ENCODE data around the gene CACNA2D3.

CACNA2D3 gene

DNA sequence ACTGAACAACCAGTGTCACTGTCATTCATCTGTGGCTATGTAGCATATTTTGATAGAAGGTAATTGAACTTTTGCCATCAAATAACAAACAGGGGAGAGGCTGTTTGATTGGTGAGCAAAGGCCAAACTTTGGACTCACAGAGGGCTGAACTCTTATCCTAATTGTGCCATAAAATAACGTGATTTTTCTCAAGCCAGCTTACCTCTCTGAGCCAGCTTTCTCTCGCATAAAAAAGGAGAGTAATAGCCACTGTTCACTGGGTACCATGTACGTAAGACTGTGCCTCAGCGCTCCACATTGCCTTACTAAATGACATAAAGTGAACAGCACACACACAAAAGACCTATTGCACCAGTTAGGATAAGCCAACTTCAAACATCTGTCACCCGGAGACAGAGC is 588.6 kb downstream of the CACNA2D3 start:
- DNase-seq: no peak

GRCh38 chr3:54712539-54712938 is 590.2 kb downstream of the CACNA2D3 start:
- peak; percentile 4 for DNase-seq

- DNase-seq: no peak
These were observed 590.7 kb downstream of the CACNA2D3 start for GRCh38 chr3:54713031-54713430.

- no peak for DNase-seq
These were observed 591.1 kb downstream of the CACNA2D3 start for GRCh38 chr3:54713455-54713854.

DNA sequence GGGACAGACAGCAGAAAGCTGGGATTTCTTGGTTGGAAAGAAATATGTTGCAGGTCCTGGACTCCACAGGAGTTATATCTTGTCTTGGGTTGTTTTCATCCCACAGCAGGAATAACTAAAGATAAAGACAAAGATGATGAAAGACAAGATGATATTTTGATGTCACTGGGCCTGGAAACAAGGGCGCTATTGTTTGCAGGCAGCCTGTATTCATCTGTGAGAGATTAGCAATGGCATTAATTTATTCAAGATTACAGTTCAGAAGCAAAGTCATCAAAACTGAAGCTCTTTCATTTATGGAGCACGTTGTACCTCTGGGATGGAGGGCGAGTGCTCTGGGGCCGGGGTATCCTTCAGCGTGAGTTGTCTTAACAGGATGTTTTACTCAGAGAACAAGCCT is 591.7 kb downstream of the CACNA2D3 start:
- DNase-seq: no peak

- no peak for DNase-seq
These were observed 595.2 kb downstream of the CACNA2D3 start for GRCh38 chr3:54717506-54717905.

DNA sequence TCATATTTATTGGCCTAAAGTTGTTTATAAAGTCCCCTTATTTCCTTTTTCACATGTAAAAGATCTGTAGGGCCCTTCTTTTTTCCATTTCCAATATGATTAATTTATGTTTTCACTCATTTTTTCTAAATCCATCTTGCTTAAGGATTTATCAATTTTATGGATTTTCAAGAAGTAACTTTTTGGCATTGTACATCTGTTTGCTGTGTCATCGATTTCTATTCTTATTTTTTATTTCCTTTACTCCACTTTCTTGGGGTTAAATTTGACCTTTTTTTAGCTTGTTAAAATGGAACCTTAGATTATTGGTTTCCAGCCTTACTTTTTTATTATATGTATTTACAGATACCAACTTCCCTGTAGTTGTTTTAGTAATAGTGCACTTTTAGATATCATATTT is 597.6 kb downstream of the CACNA2D3 start:
- DNase-seq: no peak

- no peak for DNase-seq
These were observed 598.3 kb downstream of the CACNA2D3 start for GRCh38 chr3:54720604-54721003.

DNA sequence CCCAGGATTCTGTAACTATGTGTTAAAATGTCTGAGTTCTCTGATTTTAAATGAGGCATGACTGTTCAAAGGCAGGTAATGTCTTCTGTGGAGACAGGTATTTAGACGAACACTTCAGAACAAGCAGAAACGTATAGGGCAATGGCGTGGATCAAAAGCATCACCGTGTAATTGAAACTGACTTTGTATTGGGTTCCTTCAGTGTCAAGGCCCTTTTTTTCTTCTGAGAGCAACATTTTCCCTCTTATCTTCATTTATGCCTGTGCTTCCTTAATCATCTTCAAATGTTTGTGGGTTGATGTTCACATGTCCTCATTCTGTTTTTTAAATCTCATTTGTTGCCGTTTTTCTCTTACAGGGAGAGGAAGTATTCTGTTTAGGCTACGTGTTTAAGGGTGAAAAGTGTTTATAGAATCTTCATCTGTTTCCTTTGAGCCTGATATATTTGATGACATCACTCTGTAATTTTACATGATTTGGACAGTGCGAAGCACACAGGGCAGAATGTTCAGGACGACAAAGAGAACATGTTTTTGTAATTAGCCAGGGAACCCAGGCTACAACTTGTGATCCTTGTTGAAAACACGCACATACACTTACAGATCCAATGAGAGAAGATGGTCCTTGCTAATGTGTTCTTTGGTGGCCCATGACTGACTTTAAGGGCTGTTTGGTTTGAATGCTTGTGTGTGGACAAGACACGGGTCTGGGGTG is 609.5 kb downstream of the CACNA2D3 start:
- DNase-seq: peak; percentile 10

DNA sequence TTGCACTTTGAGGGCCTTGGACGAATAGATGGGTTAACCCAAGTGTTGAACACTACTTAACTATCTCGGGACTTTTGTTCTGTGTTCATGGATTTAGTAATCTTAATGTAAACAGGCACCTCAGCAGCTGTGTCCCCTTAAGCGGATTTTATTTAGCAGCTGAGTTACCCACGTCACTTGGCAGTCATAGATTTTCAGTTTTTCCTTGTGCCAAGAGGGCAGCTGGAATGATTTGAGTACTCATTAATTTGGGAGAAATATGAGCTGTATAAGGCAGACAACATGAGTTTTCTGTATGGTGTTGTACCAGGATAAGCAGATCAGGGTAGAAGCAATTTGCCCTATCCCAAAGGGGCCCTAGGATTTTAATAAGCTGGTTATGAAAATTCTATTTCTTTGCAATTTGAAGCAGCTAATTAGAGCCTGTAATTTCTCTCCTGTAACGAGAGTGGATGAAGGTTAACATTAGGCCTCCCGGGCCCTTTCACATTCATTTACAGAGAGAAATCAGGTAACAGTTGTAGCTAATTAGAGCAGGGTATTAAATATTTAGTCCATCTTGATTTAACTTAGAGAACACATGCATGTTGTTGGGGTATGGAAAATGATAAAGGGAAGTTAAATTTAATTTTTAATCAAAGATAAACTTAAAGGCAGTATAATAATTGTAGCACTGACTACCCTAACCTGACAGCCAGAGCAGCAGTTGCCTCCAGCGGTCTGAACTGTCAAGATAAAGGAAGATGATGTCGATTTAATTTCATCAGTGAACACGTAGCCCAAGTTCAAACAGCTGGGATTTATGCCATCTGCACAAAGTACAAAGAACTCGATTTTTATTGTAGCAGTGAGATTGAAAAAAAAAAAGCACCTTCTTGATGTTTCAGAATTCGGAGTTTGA is 611.0 kb downstream of the CACNA2D3 start:
- no peak for DNase-seq

GRCh38 chr3:54736459-54736858 is 614.1 kb downstream of the CACNA2D3 start:
- DNase-seq: no peak

- no peak for DNase-seq
These were observed 621.4 kb downstream of the CACNA2D3 start for GRCh38 chr3:54743755-54744154.

DNA sequence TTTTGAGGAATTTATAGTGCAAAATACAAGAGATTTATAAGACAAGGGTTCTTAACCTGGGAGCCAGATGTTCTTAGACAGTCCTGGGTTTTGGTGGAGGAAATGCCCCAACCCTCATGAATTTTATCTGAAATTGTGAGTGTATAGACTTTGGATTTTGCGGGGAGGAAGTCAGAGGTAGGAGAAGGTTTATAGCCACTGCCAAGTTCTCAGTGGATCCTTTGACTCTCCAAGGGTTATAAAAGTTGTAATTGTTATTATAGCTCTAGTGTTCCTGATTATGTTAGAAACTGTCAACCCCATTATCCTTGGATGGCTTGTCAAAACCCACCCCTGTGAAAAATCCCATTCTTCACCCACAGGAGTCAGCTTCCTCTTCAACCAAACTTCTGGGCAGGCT is 621.9 kb downstream of the CACNA2D3 start:
- DNase-seq: no peak

- no peak for DNase-seq
These were observed 623.5 kb downstream of the CACNA2D3 start for GRCh38 chr3:54745843-54746242.

GRCh38 chr3:54746722-54747121 is 624.4 kb downstream of the CACNA2D3 start:
- DNase-seq: no peak

DNA sequence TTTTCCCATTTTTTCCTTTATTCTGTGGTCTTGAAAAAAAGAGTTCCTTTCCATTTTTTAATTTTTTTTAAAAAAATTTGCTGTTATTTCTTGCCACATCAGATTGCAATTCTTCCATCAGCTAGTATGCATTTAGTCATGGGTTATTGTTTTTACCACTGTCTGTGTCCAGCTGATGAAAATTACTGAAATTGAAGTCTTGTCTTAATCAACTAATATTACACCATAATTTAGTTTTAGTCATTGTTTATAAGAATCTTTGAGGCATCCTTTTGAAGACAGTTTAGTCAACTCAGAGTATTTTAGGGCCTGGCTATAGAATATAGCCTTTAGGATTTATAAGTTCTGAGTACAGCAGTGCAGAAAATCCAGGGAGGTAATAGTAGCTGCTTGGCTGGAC is 633.4 kb downstream of the CACNA2D3 start:
- DNase-seq: peak; percentile 63

GRCh38 chr3:54756330-54756731 is 634.0 kb downstream of the CACNA2D3 start:
- DNase-seq: peak; percentile 93

DNA sequence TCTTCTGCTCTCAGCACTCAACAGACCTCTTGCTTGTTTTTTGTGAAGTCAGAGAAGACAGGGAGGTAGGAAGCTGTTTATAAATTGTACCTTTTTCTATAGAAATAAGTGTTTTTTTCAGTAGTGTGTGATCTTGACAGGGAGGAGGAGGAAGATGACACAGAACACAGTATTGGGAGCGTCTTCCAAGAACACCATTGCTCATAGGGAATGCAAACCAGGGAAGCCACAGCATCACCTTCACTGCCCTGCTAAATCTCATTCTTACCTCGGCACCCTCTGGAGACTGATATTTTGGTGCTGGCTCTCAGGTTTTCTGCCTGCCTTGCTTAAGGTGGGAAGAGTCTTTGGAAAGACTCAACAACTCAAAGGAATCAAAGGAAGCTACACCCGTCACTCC is 636.1 kb downstream of the CACNA2D3 start:
- DNase-seq: no peak

DNA sequence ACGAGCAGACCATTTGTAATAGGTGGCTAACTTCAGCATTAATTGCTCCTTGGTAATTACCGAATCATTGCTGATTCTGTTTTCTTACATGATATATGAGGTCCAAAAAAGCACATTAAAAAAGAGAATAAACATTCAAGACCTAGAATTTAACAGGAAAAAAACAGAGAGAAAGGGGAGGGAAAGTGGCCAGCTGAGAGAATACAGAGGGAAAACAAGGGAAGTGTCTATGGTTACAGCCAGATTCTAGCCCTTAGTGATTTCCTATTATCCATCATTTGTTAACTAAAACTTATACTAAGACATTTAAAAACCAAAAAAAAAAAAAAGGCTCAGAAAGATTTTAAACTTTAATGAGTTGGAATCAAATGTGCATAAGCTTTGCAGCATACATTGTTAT is 636.8 kb downstream of the CACNA2D3 start:
- no peak for DNase-seq

- peak; percentile 53 for DNase-seq
These were observed 637.8 kb downstream of the CACNA2D3 start for GRCh38 chr3:54760201-54760600.

GRCh38 chr3:54761637-54762036 is 639.3 kb downstream of the CACNA2D3 start:
- DNase-seq: no peak

DNA sequence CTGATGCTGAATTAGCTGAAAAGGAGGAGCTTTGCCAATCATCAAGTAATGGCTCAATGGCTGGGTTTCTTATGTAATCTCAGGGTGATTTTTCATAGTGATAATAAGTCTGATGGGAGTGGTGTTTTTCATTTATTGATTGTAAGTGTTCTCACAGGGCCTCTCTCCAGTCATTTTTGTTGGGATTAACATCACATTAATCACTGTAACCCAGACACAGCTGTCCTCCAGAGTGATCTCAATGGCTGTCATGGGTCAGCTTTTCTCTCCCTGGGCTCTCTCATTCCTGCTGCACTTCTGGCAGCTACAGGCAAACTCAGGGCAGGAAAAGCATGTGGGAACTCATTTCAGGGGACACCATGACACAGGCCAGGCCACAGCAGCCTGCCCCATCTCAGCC is 642.6 kb downstream of the CACNA2D3 start:
- DNase-seq: no peak

GRCh38 chr3:54771050-54771449 is 648.7 kb downstream of the CACNA2D3 start:
- no peak for DNase-seq

GRCh38 chr3:54772051-54772450 is 649.7 kb downstream of the CACNA2D3 start:
- DNase-seq: peak; percentile 51
